Subcutaneous adipose tissue (tissue), 4 donors: ENCODE measurements around the gene BACH2. TPM values are rescaled to one million over a fixed set of nuclear protein-coding genes. Genes with fewer than 3 reads are reported as not detected.

Experiments used
- total RNA-seq, 4 donors: library from RNA; depleted of rRNA; stranded (reverse); fragments of >200 nt; gene quantifications; one replicate each; pipeline ENCODE4 v1.1.0, GENCODE V29; 2016
- TF ChIP-seq, protein P1 (sequence below): fragments of 450-650 bp; IDR thresholded peaks from one replicate; pipeline ENCODE4 v1.5.1; 2016; ENCODE audit warnings: low read depth, mild to moderate bottlenecking, control low read depth, antibody characterized with exemption, moderate library complexity

BACH2 gene
- total RNA-seq, 4 donors from 2014 or later = 1.7 to 15.4 (median 3.9) TPM

DNA sequence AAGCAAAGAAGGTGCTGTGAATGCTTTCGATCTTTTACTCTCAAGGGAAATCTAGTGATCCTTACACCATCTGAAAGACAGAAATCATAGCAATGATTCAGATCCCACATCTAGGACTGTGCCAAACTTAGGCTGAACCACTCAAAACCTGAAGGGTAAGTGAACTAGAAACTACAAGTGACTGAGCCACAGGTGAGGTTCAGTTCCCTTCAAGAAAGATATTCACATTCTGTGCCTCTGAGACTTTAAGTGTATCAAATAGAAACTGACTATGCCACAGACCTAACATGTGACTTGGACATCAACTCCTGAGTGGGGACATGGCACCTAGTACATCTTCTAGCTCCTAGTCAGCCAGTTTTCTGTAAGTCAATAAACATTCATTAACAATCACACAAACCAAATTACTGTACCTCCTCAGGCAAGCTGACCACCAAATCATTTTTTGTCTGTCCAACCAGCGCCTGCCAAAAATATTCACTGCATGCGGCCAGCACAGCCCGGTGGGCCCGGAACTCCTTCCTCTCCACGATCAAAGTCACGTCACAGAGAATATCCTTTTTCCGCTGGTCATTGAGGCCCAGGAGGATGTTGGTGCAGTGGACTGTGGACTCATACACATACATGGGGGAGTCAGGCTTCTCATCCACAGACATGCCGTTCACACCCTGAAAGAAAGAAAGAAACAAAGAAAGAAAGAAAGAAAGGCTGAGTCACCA, 288.3 kb downstream of the BACH2 start:
- TF ChIP-seq, protein P1, sequence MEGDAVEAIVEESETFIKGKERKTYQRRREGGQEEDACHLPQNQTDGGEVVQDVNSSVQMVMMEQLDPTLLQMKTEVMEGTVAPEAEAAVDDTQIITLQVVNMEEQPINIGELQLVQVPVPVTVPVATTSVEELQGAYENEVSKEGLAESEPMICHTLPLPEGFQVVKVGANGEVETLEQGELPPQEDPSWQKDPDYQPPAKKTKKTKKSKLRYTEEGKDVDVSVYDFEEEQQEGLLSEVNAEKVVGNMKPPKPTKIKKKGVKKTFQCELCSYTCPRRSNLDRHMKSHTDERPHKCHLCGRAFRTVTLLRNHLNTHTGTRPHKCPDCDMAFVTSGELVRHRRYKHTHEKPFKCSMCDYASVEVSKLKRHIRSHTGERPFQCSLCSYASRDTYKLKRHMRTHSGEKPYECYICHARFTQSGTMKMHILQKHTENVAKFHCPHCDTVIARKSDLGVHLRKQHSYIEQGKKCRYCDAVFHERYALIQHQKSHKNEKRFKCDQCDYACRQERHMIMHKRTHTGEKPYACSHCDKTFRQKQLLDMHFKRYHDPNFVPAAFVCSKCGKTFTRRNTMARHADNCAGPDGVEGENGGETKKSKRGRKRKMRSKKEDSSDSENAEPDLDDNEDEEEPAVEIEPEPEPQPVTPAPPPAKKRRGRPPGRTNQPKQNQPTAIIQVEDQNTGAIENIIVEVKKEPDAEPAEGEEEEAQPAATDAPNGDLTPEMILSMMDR = no peak

DNA sequence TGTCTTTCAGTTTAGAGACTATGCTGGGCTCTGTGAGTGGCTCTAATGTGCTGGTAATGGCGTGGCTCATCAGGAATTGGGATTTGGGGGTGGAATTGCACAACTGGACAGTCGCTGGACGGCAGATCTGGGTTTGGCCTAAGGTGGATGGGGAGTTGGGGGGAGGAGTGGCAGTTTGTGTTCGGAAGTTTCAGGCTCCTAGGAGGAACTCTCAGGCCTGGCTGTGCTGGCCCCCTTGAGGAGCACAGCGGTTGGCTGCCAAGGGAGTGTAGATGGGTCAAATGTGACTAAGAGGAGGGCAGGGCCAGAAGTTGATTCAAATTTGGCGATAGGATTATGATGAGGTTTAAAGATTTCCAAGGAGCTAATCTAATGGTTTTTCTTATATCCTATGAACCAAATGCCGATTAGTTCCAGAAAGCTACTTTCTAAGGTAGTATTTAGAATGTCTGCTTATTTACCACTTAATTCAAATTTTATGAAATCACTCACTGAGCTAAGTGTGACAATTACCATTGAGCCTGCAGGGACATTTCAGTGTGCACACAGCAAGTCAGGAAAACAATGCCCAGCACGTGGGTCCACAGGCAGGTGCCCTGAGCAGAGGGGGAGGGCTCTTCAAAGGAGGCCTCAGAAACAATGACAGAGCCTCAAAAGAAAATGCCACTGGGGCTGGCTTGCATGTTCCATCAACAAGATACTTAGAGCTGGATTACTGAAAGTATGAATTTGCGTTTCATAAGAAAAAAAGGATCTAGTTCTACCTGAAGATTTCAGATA, 291.4 kb downstream of the BACH2 start:
- TF ChIP-seq, protein P1 = no peak

DNA sequence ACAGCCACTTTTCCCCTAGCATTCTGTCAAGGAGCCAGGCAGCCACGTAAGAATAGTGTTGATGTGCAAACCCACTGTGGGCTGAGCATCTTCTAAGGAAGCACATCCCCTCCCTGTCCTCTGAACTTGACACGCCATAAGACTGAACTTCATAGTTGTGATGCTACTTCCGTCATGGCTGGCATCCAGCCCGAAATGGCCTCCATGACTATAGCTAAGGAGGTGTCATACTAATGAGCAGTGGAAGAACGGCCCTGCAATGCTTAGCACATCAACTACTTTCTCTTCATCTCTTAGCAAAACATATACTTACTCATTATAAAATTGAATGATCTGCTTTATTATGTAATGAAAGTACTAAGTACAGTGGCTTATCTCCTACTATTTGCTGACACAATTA, 292.1 kb downstream of the BACH2 start:
- TF ChIP-seq, protein P1 = no peak

DNA sequence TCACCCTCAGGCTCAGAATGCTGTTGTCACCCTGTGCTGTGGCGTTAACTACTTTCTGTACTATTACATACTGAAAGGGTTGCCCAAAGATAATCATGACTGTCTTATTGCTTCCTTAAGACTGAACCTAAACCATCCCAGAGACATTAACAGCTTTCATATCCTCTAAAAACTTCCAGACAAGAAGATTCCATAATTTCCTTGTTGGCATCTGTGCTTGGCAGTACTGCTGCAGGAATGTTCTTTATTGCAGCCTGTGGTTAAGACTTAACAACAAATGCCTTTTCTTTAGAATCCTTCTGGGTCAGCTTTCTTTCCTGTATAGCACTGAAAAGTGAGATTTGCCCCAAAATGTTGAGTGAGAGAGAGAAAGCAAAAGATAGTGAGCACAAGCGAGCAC, 292.7 kb downstream of the BACH2 start:
- TF ChIP-seq, protein P1 = no peak

DNA sequence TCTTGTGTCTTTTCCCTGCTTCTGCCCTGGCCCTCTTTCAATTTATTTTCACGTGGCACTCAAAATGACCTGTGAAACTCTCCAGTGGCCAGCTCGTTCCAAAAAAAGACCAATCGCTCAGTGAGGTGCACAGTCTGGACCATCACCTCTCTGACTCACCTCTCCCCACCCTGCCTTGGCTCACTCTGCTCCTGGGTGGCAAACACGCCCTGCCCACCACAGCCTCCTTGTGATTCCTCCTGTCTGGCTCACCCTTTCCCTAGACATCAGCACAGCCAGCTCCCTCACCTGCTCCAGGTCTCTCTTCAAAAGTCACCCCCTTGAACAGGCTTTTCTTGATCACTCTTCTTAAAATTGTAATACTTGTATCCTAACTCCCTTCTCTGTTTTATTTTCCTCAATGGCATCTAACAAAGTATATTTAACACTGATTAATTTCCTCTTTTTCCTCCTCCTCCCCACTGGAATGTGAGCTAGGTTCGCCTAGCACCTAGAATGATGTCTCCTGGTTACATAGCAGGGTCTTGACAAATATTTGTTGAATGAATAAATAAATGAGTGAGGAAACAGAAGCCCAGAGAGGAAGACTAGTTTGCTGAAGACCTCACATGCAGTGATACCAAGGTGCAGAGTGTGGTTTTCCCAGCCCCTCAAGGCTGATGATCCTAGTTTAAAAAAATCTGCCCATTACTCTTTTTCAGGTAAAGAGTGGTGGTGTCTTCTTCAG, 293.4 kb downstream of the BACH2 start:
- TF ChIP-seq, protein P1 = no peak

DNA sequence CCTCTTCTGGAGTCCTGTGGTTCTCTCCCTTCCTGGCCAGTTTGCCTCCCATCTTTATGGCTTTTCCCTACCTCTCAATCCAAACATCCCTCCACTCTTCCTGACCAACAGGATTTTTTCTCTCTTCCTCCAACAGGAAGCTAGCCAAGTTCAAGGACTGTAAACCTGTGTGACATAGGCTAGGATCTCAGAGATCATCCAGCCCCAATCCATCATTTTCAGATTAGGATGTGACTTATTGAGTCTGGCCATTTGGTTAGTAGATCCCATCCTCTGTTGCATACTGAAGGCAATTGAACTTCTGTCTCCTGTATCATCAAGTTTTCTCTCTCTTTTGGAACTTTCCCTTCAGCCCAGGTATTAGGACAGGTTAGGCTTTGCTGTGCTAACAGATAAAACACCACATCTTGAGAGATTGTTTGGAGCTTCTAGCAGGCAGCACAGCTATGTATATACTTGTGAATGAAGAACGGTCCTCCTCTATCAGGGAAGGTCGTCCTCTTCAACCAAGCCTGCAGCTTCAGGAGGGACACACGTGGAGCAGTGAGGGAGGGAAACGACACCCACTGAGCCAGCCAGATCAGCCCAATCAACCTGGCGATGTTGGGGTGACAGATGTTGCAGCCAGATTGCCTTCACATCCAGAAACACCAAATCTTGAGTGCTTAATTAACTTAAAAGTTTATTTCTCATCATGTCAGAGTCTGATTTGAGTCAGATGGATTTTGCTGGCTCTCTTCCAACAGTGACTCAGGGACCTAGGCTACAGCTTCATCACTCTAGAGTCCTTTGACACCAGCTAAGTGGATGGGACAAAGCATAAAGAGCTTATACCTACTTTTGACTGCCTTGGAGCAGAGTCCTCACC, 295.5 kb downstream of the BACH2 start:
- TF ChIP-seq, protein P1 = no peak
